ENCODE results near the gene RNU1-2. TPM values are rescaled to one million over a fixed set of nuclear protein-coding genes. Genes with fewer than 3 reads are reported as not detected.

Gene RNU1-2
- total RNA-seq, 1 experiment from 2014 or later, result 1,678 TPM

Small RNA genes within 50 kb of the gene (microRNA-seq; reads per million reads assigned to microRNA genes)
- gene MIR3675, result not detected

Other genes starting within 250 kb of the RNU1-2 start
- gene RNU1-3, start 229.0 kb upstream of the RNU1-2 start, total RNA-seq (2022), result 1,678 and 1,905 TPM in 2 replicates
- 1,678 and 1,905 TPM in 2 replicates for gene RNU1-4, start 155.5 kb upstream of the RNU1-2 start, total RNA-seq (2022)
- gene CROCC, start 26.0 kb downstream of the RNU1-2 start, total RNA-seq (2022), result 11.7 and 12.0 TPM in 2 replicates
- gene MFAP2, start 84.6 kb downstream of the RNU1-2 start, total RNA-seq (2022), result 0.50 and 1.2 TPM in 2 replicates
- gene ATP13A2, start 115.9 kb downstream of the RNU1-2 start, total RNA-seq (2022), result 33.4 and 37.6 TPM in 2 replicates
- 70.1 TPM in 2 replicates for gene SDHB, start 158.1 kb downstream of the RNU1-2 start, total RNA-seq (2022)
- gene PADI2, start 223.5 kb downstream of the RNU1-2 start, total RNA-seq (2022), result 1.3 and 2.7 TPM in 2 replicates

Data from Calu3 (cell line).